HG03378 (cell line): ENCODE measurements around the gene DLG3.
A peak's percentile ranks its signal among the peaks of the same experiment; 100 is the strongest.
"Not testable (repeated sequence)": the region's sequence is repeated elsewhere in the genome, so short reads cannot be mapped to it uniquely, and the experiment has no call there.

ENCODE experiments used
- ATAC-seq: cut with Tn5 transposase; IDR thresholded peaks from one replicate; pipeline ENCODE4 v1.9.1; 2021; ENCODE audit warnings: mild to moderate bottlenecking, moderate library complexity; ENCODE audit not compliant: unreplicated experiment

The DLG3 gene

DNA sequence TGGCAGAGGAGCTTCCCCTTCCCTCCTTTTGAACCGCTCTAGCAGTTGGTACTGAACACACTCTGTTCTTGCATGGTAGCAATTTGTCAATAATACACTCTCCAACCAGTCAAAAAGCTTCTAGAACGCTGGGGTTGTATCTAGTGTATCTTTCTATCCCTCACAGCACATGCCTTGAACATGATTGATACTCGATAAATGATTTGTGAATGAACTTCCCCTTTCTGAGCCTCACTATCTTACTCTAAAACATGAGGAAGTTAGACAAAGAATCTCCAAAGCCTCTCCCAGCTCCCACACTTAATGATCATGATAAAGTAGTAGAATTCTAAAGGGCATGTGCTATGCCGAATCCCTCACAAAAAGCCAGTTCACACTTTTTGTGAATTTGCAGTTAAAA, 64.4 kb downstream of the DLG3 start:
- no peak for ATAC-seq

GRCh38 chrX:70515270-70515669, 70.6 kb downstream of the DLG3 start:
- ATAC-seq: not testable (repeated sequence)

DNA sequence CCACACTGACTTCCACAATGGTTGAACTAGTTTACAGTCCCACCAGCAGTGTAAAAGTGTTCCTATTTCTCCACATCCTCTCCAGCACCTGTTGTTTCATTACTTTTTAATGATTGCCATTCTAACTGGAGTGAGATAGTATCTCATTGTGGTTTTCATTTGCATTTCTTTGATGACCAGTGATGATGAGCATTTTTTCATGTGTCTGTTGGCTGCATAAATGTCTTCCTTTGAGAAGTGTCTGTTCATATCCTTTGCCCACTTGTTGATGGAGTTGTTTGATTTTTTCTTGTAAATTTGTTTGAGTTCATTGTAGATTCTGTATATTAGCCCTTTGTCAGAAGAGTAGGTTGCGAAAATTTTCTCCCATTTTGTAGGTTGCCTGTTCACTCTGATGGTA, 71.1 kb downstream of the DLG3 start:
- ATAC-seq: not testable (repeated sequence)

DNA sequence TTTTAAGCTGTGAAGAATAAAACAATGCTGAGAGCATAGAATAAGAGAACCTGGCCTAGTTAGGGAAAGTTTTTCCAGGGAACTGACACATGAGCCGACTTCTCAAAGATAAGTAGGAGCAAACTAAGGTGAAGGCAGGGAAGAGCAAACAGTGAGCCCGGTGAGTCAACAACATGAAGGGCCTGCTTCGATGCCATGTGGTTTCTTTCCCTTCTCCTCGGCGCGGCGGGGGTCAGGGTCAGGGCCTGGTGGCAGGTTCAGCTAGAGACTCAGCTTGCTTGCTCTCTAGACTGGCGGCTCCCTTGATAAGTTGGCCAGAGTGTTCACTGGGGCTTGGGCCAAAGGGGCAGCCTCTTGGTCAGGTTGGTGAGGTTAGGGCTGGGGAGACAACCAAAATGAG, 81.1 kb downstream of the DLG3 start:
- no peak for ATAC-seq

DNA sequence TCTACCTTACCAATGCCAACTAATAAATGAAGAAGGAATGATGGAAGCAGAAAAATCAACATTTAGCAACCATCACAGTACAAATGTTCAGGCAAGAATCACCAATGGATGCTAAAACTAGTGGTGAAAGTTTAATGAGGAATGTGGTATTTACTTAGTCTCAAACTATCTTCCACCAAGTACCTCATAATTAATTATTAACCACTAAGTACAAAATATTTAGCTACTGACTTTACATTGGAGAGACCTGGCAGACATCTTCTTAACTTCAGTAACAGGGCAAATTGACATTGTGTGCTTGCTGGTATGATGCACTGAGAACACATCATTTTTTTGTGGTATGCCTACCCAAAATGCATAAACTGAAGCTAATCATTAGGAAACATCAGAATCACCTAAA, 82.4 kb downstream of the DLG3 start:
- ATAC-seq: peak; percentile 47

DNA sequence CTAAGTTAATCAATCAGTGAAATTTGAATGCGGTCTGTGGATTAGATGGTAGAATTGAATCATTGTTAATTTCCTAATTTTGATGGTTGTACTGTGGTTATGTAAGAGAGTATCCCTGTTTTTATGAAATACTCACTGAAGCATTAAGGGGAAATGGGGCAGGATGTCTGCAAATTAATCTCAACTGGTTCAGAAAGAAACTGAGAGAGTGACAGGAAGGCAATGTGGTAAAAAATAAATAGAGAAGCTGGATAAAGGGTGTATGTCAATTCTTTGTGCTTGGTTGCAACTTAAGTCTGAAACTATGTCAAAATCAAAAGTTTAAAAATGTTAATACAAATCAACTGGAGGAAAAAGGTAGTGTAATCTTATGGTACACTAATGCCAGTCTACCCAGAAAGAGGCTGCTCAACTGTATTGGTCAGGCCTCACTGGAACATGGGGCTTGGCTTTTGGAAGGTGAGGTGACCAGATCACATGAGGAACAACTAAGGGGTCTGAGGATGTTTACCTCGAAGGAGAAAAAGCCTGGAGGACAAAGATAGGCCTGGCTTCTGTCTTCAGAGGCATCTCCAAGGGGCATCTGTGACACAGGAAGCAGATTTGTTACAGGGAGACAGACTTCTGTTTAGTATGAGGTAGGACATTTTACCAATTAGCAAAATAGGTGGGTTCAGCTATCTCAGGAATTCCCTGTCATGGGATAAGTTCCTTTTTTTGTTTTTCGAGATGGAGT, 83.1 kb downstream of the DLG3 start:
- ATAC-seq: no peak

DNA sequence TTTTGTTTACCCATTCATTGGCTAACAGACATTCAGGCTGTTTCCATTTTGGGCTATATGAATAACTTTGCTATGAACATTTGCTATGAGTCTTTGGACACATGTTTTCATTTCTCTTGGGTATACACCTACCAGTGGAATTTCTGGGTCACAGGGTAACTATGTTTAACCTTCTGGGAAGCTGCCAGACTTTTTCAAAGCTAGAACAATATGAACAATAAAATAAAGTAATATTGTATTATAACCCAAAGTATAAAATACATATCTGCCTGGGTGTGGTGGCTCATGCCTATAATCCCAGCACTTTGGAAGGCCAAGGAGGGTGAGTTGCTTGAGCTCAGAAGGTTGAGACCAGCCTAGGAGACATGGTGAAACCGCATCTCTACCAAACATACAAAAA, 90.6 kb downstream of the DLG3 start:
- ATAC-seq: no peak

GRCh38 chrX:70549429-70549828, 104.8 kb downstream of the DLG3 start:
- ATAC-seq: no peak

DNA sequence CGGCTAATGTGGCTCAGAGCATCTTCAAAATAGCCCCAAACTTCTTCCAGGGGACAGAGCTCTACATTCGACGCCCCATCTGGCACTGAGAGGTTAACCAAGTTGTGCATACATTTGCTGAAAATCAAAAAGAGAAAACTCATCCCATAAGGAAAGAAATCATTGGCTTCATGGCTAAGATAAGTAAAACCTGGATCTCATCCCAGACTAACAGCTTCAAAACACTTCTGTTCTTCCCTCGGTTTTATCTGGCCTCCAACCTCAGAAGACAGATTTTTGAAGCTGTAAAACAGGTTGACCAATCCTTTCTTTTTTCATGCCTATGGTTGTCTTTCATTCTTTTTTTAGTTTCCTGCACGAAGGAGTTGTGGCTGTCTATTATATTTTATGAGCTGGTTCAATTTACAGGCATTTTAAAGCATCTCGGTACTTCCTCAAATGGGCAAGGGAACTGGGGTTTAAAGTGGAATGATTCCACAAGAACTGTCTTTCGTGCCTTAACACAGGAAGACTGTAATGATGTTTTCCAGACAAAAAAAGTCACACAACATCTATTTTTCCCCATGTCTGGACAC, 107.6 kb downstream of the DLG3 start:
- ATAC-seq: no peak

GRCh38 chrX:70553516-70553915, 108.9 kb downstream of the DLG3 start:
- peak; percentile 83 for ATAC-seq

GRCh38 chrX:70554081-70554480, 109.4 kb downstream of the DLG3 start:
- ATAC-seq: no peak

- ATAC-seq: no peak
Observed at GRCh38 chrX:70554523-70554922, 109.9 kb downstream of the DLG3 start.

DNA sequence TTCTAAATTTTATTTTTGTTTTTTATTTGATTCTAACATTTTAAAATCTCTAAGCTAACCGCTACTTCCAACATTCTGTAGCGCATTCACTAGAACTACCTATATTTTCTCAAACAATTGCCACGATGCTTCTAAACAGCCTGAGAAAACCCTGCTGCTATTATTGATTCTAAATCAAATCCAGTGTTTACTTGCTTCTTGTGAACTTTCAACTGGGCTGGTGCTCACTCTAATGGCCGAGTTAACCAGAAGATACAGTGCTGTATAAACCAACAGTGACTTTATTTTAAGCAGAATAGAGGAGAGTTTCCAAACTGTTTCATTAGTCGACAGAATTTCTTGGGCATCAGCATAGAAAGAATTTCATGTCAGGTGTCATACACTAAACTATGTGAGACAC, 110.3 kb downstream of the DLG3 start:
- ATAC-seq: no peak
